Measurements from ENCODE around the gene MROH2A.

Gene MROH2A

DNA sequence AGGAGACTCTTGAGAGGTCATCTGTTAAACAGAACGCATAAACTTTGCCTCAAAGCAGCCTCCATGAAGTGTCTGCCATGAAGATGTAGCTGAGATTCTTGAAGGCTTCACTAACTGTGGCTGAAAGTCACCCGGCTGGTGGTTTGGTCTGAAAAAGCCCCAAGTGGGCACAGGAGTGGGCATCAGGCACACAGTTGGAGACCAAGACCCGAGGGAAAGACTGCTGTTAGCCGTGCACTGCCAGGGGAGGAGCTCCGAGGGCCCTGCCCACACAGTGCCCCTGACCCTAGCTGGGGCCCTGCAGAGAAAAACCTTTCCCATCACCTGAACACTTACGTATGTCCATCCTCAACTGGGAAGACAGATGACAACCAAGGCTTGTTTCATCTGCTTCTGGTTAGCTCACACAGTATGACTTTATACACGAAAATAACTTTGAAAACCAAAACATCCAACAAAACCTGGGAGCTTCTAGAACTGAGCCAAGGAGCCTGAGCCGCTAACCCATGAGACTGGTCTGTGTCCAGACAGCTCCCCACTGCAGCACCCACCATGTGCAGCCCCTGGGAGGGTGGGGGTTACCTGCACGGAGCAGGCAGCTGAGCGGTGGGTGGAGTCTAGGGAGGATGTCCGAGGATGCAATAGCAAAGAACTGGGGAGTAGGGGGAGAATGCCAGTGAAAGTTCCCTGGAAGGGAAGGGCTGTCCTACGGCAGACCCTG lies 60.8 kb downstream of the MROH2A start:
- Histone ChIP-seq H3K36me3 (ENCODE audit: insufficient read depth, low read length) (peaks cover 100% of the 10 kb centered on the region), H3K4me3 (no peak overlapping the region), H3K9ac (ENCODE audit: insufficient read length) (no peak overlapping the region), H3K27ac (peak overlapping the region; percentile 56; the same call in 1 of the 2 replicates), H3K9me3 (ENCODE audit: low read depth, low read length) (no peaks in the 10 kb centered on the region)
- TF ChIP-seq FOXP2 (optimal IDR thresholded peaks at IDR 0.05; ENCODE audit: control extremely low read depth, extremely low read length, insufficient read depth) (no peak), POLR2AphosphoS5 (IDR thresholded peaks at IDR 0.05; ENCODE audit: borderline replicate concordance, low read depth, low read length) (no peak), EZH2 (IDR thresholded peaks at IDR 0.05) (no peak)
- no peak for DNase-seq (ENCODE audit: low read depth, low spot score)

DNA sequence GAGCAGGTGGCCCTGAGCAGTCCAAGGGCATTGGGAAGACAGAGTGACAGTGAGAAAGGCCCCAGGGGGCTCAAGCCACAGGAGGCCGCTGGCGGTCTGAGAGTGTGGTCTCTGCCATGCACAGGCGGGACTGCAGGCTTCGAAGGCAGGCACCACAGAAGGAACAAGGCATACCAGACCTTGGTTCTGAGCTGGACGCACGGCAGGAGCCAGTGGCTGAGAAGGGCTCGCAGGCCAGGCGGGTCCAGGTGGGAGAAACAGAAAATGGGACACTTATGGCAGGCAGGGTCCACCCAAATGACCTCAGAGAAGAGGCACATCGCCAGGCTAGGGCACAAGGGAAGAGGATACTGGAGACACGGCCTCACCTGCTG lies 61.3 kb downstream of the MROH2A start:
- no peak for DNase-seq (ENCODE audit: low read depth, low spot score)
- H3K9me3 ChIP-seq (ENCODE audit: low read depth, low read length), result no peaks in the 10 kb centered on the region
- H3K27ac ChIP-seq, result no peak overlapping the region
- no peak overlapping the region for H3K9ac ChIP-seq (ENCODE audit: insufficient read length)
- TF ChIP-seq POLR2AphosphoS5 (IDR thresholded peaks at IDR 0.05; ENCODE audit: borderline replicate concordance, low read depth, low read length) (no peak), EZH2 (IDR thresholded peaks at IDR 0.05) (no peak), FOXP2 (optimal IDR thresholded peaks at IDR 0.05; ENCODE audit: control extremely low read depth, extremely low read length, insufficient read depth) (no peak)
- no peak overlapping the region for H3K4me3 ChIP-seq
- H3K36me3 ChIP-seq (ENCODE audit: insufficient read depth, low read length), result peaks cover 100% of the 10 kb centered on the region

DNA sequence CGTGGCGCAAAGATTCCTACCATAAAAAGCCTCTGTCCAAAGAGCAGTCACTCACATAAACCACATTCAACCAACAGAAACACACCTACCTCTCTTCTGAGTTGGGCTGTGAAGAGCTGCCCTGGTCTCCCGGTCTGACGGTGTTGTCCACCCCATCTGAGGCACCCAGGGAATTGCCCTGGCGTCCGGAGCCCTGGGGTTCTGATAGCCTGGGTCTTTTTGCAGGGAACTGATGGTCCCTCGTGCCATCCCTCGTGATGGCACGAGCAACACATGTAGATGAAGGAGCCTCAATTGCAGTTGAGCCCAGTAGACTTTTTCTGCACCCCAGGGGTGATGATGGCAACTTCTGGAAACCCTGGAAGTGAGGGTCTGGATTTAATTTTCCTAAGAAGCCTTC lies 62.4 kb downstream of the MROH2A start:
- no peak for DNase-seq (ENCODE audit: low read depth, low spot score)
- H3K9me3 ChIP-seq (ENCODE audit: low read depth, low read length), result no peaks in the 10 kb centered on the region
- TF ChIP-seq FOXP2 (optimal IDR thresholded peaks at IDR 0.05; ENCODE audit: control extremely low read depth, extremely low read length, insufficient read depth) (no peak), EZH2 (IDR thresholded peaks at IDR 0.05) (no peak), POLR2AphosphoS5 (IDR thresholded peaks at IDR 0.05; ENCODE audit: borderline replicate concordance, low read depth, low read length) (no peak)
- H3K9ac ChIP-seq (ENCODE audit: insufficient read length), result no peak overlapping the region
- H3K4me3 ChIP-seq, result no peak overlapping the region
- peaks cover 100% of the 10 kb centered on the region for H3K36me3 ChIP-seq (ENCODE audit: insufficient read depth, low read length)
- no peak overlapping the region for H3K27ac ChIP-seq

DNA sequence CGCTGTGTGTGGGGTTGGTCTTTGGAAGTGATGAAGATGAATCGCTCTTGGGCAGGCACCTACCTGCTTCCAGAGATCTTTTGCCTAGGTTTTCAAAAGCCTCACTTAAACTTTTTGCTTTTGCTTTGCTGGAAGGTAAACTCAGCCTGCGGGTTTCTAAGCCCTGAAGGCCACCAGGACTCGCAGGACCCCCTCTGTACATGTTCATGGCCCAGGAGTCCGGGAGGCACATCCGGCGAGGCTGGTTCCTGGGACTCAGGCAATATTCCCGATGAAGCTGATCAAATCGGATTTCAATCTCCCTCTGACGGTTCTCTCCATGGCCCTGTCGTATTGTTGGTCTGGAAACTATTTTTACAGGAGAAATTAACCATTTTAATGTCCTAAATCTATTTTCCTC lies 63.1 kb downstream of the MROH2A start:
- Histone ChIP-seq H3K9ac (ENCODE audit: insufficient read length) (no peak overlapping the region), H3K27ac (no peak overlapping the region), H3K4me3 (no peak overlapping the region), H3K36me3 (ENCODE audit: insufficient read depth, low read length) (peaks cover 100% of the 10 kb centered on the region), H3K9me3 (ENCODE audit: low read depth, low read length) (no peaks in the 10 kb centered on the region)
- DNase-seq (ENCODE audit: low read depth, low spot score), result no peak
- TF ChIP-seq POLR2AphosphoS5 (IDR thresholded peaks at IDR 0.05; ENCODE audit: borderline replicate concordance, low read depth, low read length) (0 out of 2 replicates have a peak, but pooled peaks have one; percentile 5), FOXP2 (optimal IDR thresholded peaks at IDR 0.05; ENCODE audit: control extremely low read depth, extremely low read length, insufficient read depth) (no peak), EZH2 (IDR thresholded peaks at IDR 0.05) (no peak)

DNA sequence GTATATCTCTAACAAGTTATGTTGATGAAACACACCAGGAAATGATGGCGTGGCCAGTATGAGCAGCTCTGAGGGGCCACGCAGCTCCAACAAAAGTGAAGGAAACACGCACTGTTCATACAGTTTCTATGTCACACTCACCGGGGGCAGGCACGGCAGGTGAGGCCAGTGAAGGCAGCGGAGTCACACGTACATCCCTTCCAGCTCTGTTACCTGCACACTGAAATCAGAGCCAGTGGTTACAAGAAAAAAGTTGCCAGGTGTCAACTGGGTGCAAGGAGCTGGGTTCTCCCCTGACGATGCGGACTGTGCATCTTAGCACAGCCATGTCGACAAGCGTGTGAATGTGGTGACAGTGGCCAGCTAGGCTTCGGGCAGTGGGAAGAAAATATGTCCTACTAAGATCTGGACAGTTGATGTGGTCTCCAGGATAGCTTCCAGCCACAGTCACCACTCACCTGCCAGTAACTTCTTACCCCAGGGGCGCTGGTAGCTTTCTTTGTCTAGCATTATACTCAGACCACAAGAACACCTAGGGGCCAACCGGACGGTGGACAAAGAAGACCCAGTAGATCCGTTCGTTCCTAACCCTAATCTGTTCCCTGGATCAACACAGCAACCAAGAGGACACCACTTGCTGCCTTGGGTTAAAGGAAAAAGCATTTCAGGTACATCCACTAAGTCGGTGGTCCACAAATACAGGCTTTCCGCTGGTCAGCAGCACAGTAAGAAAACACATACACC lies 66.1 kb downstream of the MROH2A start:
- H3K36me3 ChIP-seq (ENCODE audit: insufficient read depth, low read length), result peaks cover 100% of the 10 kb centered on the region
- no peak overlapping the region for H3K27ac ChIP-seq
- no peak overlapping the region for H3K4me3 ChIP-seq
- no peak overlapping the region for H3K9ac ChIP-seq (ENCODE audit: insufficient read length)
- H3K9me3 ChIP-seq (ENCODE audit: low read depth, low read length), result no peaks in the 10 kb centered on the region
- TF ChIP-seq EZH2 (IDR thresholded peaks at IDR 0.05) (no peak), POLR2AphosphoS5 (IDR thresholded peaks at IDR 0.05; ENCODE audit: borderline replicate concordance, low read depth, low read length) (no peak), FOXP2 (optimal IDR thresholded peaks at IDR 0.05; ENCODE audit: control extremely low read depth, extremely low read length, insufficient read depth) (no peak)
- no peak for DNase-seq (ENCODE audit: low read depth, low spot score)

DNA sequence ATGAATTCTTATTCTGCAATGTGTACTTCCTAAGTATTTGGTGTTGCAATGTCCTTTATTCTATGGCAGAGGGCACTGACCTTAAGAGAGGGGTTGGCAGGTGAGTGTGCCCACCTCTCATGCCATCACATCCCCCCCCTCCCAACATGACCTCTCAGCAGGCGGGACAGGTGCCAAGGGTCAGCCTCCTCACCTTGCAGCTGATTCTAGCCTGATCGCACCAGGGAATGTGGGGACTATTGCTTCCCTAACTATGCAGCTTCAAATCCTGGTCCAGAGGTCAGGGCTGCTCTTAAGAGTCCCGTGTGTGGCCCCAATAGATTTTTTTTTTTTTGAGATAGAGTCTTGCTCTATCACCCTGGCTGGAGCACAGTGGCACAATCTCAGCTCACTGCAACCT lies 66.7 kb downstream of the MROH2A start:
- Histone ChIP-seq H3K36me3 (ENCODE audit: insufficient read depth, low read length) (peaks cover 100% of the 10 kb centered on the region), H3K27ac (no peak overlapping the region), H3K9ac (ENCODE audit: insufficient read length) (no peak overlapping the region), H3K9me3 (ENCODE audit: low read depth, low read length) (no peaks in the 10 kb centered on the region), H3K4me3 (no peak overlapping the region)
- DNase-seq (ENCODE audit: low read depth, low spot score), result no peak
- TF ChIP-seq EZH2 (IDR thresholded peaks at IDR 0.05), result no peak
- TF ChIP-seq FOXP2 (optimal IDR thresholded peaks at IDR 0.05; ENCODE audit: control extremely low read depth, extremely low read length, insufficient read depth), result no peak
- TF ChIP-seq POLR2AphosphoS5 (IDR thresholded peaks at IDR 0.05; ENCODE audit: borderline replicate concordance, low read depth, low read length), result no peak

DNA sequence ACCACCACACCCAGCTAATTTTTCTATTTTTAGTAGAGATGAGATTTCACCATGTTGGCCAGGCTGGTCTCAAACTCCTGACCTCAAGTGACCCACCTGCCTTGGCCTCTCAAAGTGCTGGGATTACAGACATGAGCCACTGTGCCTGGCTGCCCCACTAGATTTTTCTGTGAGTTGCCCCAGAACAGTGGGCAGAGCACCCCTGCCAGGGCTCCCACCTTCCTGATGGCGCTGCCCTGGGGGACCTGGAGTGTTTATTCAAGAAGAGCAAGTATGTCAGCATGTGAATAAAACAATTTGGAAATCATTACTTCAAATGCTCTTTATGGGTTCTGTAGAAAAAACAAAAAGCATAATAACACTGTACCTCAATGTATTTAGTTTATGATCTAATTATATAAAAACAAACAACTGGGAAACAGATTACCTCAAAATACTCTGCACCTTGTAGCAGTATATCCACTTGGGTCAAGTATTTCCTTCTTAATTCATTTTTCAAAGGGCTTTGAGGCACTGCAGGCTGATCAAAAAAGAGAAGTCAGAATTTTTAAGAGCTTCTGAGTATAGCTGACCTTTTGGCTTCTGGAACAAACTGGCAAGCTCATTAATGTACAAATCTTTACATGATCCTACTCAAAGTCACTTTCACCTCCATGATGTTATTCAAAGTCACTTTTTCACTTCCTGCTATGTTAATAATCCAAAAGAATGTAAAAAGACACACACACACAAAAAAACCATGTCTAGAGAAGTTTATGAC lies 67.4 kb downstream of the MROH2A start:
- Histone ChIP-seq H3K9me3 (ENCODE audit: low read depth, low read length) (no peaks in the 10 kb centered on the region), H3K36me3 (ENCODE audit: insufficient read depth, low read length) (peaks cover 100% of the 10 kb centered on the region), H3K27ac (no peak overlapping the region), H3K4me3 (no peak overlapping the region), H3K9ac (ENCODE audit: insufficient read length) (no peak overlapping the region)
- no peak for TF ChIP-seq FOXP2 (optimal IDR thresholded peaks at IDR 0.05; ENCODE audit: control extremely low read depth, extremely low read length, insufficient read depth)
- no peak for TF ChIP-seq POLR2AphosphoS5 (IDR thresholded peaks at IDR 0.05; ENCODE audit: borderline replicate concordance, low read depth, low read length)
- no peak for TF ChIP-seq EZH2 (IDR thresholded peaks at IDR 0.05)
- no peak for DNase-seq (ENCODE audit: low read depth, low spot score)

All from SK-N-MC (cell line).